ENCODE results near the gene TOR2A.

TOR2A gene

GRCh38 chr9:127715470-127716337 lies 19.4 kb downstream of the TOR2A start, which contains the start of the genes PTRH1 and TTC16:
Gene PTRH1, minus strand, starts transcription at chr9:127715663. Its CDS starts 24 bp downstream, at chr9:127715639.
Gene TTC16, plus strand, starts transcription at chr9:127716079. Its CDS starts 67 bp downstream, at chr9:127716146.
- peak; percentile 94 for DNase-seq

- DNase-seq: no peak
These were observed 20.1 kb downstream of the TOR2A start for GRCh38 chr9:127714951-127715469.

- DNase-seq: no peak
These were observed 20.9 kb downstream of the TOR2A start for GRCh38 chr9:127714020-127714750.

- no peak for DNase-seq
These were observed 22.2 kb downstream of the TOR2A start for GRCh38 chr9:127712867-127713266.

- no peak for DNase-seq
These were observed 22.7 kb downstream of the TOR2A start for GRCh38 chr9:127712371-127712770.

- DNase-seq: no peak
These were observed 23.2 kb downstream of the TOR2A start for GRCh38 chr9:127711831-127712274.

- DNase-seq: no peak
These were observed 23.8 kb downstream of the TOR2A start for GRCh38 chr9:127711226-127711701.

- no peak for DNase-seq
These were observed 24.8 kb downstream of the TOR2A start for GRCh38 chr9:127710204-127710783.

GRCh38 chr9:127708952-127709587 lies 26.0 kb downstream of the TOR2A start:
- DNase-seq: no peak

GRCh38 chr9:127707766-127708165 lies 27.3 kb downstream of the TOR2A start:
- peak; percentile 39 for DNase-seq

GRCh38 chr9:127706836-127707241 lies 28.3 kb downstream of the TOR2A start, which contains the start of gene CFAP157:
Gene CFAP157, plus strand, starts transcription at chr9:127706988. Its CDS starts 44 bp downstream, at chr9:127707032.
- no peak for DNase-seq

GRCh38 chr9:127705577-127706379 lies 29.3 kb downstream of the TOR2A start:
- no peak for DNase-seq

GRCh38 chr9:127703289-127703946 lies 31.7 kb downstream of the TOR2A start:
- no peak for DNase-seq

- no peak for DNase-seq
These were observed 34.4 kb downstream of the TOR2A start for GRCh38 chr9:127700594-127701255.

- DNase-seq: no peak
These were observed 35.0 kb downstream of the TOR2A start for GRCh38 chr9:127700140-127700539.

- peak; percentile 74 for DNase-seq
These were observed 36.0 kb downstream of the TOR2A start for GRCh38 chr9:127698985-127699670.

GRCh38 chr9:127698386-127698785 lies 36.7 kb downstream of the TOR2A start:
- no peak for DNase-seq

- DNase-seq: no peak
These were observed 37.5 kb downstream of the TOR2A start for GRCh38 chr9:127697575-127697974.

- DNase-seq: no peak
These were observed 40.0 kb downstream of the TOR2A start for GRCh38 chr9:127694890-127695720.
